Measurements from ENCODE around the gene CA4. TPM values are rescaled to one million over a fixed set of nuclear protein-coding genes. Genes with fewer than 3 reads are reported as not detected.
"Not testable (repeated sequence)": the region's sequence is repeated elsewhere in the genome, so short reads cannot be mapped to it uniquely, and the experiment has no call there.

CA4 gene
- total RNA-seq: 72.8 TPM
- long read RNA-seq, transcript CA4-201 (8 exons, 1,154 nt): major isoform, 24 of 43 reads
- long read RNA-seq, partial matches to known transcripts: 8 of 43 reads
- long read RNA-seq, other reads (novel, unspliced or antisense): 11 of 43 reads

- Histone ChIP-seq H3K27me3 (ENCODE audit: low read depth) (peaks cover 52% of the 10 kb centered on the region), H3K9me3 (no peaks in the 10 kb centered on the region), H3K36me3 (no peaks in the 10 kb centered on the region), H3K4me3 (peak within 1 kb of the TSS; percentile 55), H3K4me1 (peaks cover 31% of the 10 kb centered on the region), H3K27ac (peak within 1 kb of the TSS; percentile 69)
- ATAC-seq (peak; percentile 28 to 39), DNase-seq (peak; percentile 57)
- TF ChIP-seq, protein P1, sequence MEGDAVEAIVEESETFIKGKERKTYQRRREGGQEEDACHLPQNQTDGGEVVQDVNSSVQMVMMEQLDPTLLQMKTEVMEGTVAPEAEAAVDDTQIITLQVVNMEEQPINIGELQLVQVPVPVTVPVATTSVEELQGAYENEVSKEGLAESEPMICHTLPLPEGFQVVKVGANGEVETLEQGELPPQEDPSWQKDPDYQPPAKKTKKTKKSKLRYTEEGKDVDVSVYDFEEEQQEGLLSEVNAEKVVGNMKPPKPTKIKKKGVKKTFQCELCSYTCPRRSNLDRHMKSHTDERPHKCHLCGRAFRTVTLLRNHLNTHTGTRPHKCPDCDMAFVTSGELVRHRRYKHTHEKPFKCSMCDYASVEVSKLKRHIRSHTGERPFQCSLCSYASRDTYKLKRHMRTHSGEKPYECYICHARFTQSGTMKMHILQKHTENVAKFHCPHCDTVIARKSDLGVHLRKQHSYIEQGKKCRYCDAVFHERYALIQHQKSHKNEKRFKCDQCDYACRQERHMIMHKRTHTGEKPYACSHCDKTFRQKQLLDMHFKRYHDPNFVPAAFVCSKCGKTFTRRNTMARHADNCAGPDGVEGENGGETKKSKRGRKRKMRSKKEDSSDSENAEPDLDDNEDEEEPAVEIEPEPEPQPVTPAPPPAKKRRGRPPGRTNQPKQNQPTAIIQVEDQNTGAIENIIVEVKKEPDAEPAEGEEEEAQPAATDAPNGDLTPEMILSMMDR (IDR thresholded peaks at IDR 0.05): no peak
- intact Hi-C loops (cut with DNase I): no loop called here
These were observed at the start of gene CA4 for GRCh38 chr17:60149691-60150582. CA4 (plus strand) TSS chr17:60149973; CDS start chr17:60150035, 62 bp downstream.

DNA sequence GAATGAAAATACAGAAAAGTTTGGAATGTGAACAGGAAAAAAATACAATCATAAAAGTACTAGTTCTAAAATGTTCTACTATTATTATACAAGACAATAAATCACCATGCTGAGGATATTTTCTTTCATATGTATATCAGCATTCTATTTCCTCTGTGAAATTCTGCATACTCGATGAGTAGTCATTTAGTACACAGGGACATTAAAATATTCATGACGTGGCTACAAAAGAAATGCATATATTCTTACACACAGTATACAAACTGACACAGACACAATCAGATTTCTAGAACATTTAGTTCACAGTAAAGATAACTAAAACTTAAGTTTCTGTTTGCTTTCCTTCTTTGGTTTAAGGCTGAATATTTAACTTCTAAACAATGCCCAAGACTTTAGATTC is 49.2 kb upstream of the CA4 start:
- H3K27ac ChIP-seq; H3K36me3 ChIP-seq; H3K4me1 ChIP-seq; H3K27me3 ChIP-seq (ENCODE audit: low read depth); H3K9me3 ChIP-seq; H3K4me3 ChIP-seq; intact Hi-C loops (cut with DNase I); ATAC-seq; DNase-seq: not testable (repeated sequence)

DNA sequence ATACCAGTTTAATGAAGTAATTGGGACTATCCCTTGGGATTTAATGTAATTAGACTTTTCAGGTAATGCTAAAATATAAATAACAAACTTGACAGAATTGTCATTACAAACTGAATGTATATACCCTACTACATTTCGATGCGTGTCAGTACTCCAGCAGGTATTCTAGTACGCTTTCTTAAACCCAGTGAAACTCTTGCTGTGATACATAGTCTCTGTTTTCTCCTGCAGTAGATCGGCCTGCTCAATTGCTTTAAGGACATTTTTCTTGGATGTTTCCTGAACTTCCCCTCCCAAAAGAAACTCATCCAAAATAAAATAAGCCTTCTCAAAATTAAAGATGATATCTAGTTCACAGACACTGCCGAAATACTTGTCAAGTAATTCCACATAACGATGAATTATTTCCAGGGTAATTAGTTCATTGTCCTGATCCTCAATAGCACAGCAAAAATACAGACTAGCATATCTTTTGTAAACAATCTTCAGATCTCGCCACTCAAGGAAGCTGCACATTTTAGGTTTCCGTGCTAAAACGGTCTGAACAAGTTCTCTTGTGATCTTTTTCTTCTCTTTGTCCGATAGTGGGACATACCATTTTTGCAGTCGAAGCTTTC is 47.6 kb upstream of the CA4 start:
- intact Hi-C loops (cut with DNase I); H3K36me3 ChIP-seq; DNase-seq; ATAC-seq; H3K9me3 ChIP-seq; H3K27me3 ChIP-seq (ENCODE audit: low read depth); H3K4me1 ChIP-seq: not testable (repeated sequence)
- H3K4me3 ChIP-seq: peak overlapping the region; percentile 47
- peak overlapping the region; percentile 70 for H3K27ac ChIP-seq

DNA sequence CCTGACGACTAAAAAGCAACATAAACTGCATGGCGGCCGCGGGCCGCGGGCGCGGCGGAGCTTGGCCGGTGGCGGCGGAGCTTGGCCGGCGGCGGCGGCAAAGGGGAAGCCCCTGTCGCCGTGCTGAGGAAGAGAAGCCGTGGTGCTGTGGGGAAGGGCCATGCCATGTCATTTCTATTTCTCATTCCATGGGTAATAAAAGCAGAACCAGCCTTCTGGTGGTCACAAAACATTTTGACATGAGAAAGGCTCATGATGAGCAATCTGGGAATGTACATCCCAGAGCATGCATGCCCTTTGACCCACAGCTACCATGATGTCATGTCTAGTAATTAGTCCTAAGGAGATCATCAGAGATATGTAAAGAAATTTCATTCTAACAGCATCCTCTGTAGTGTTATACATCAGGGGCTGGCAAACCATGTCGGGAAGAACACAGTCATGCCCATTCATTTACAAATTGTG is 47.1 kb upstream of the CA4 start:
- peak; percentile 78 to 82 for ATAC-seq
- intact Hi-C loops (cut with DNase I): no loop called here
- Histone ChIP-seq H3K4me1 (no peaks in the 10 kb centered on the region), H3K27me3 (ENCODE audit: low read depth) (no peaks in the 10 kb centered on the region), H3K9me3 (no peaks in the 10 kb centered on the region), H3K27ac (peak overlapping the region; percentile 70), H3K4me3 (peak overlapping the region; percentile 47), H3K36me3 (no peaks in the 10 kb centered on the region)
- TF ChIP-seq, protein P1 (IDR thresholded peaks at IDR 0.05): no peak
- peak; percentile 65 for DNase-seq

- intact Hi-C loops (cut with DNase I): no loop called here
- ATAC-seq (no peak), DNase-seq (no peak)
- H3K36me3 ChIP-seq: no peaks in the 10 kb centered on the region
- no peaks in the 10 kb centered on the region for H3K27me3 ChIP-seq (ENCODE audit: low read depth)
- H3K27ac ChIP-seq: no peak overlapping the region
- H3K4me1 ChIP-seq: no peaks in the 10 kb centered on the region
- TF ChIP-seq, protein P1 (IDR thresholded peaks at IDR 0.05): no peak
- H3K4me3 ChIP-seq: no peak overlapping the region
- no peaks in the 10 kb centered on the region for H3K9me3 ChIP-seq
These were observed 45.8 kb upstream of the CA4 start for GRCh38 chr17:60103957-60104356.

- H3K4me1 ChIP-seq: no peaks in the 10 kb centered on the region
- intact Hi-C loops (cut with DNase I): no loop called here
- DNase-seq: no peak
- H3K27ac ChIP-seq: no peak overlapping the region
- no peaks in the 10 kb centered on the region for H3K27me3 ChIP-seq (ENCODE audit: low read depth)
- H3K36me3 ChIP-seq: no peaks in the 10 kb centered on the region
- TF ChIP-seq, protein P1 (IDR thresholded peaks at IDR 0.05): no peak
- H3K9me3 ChIP-seq: no peaks in the 10 kb centered on the region
- ATAC-seq: no peak
- H3K4me3 ChIP-seq: no peak overlapping the region
These were observed 43.3 kb upstream of the CA4 start for GRCh38 chr17:60106340-60107059.

All from lower lobe of right lung (tissue), 2 donors.